GM18526 (cell line): ENCODE measurements around the gene HINT2.

Experiments
- POLR2A ChIP-seq: IDR thresholded peaks from 3 replicates; pipeline ENCODE4 v1.6.1; 2011; ENCODE audit not compliant: insufficient read length; ENCODE audit errors: extremely low read depth

HINT2 gene

GRCh38 chr9:35814841-35815543, at the start of gene HINT2:
Gene HINT2, minus strand, starts transcription at chr9:35815042. Its CDS starts 63 bp downstream, at chr9:35814979.
- peak; percentile 91 for TF ChIP-seq POLR2A

DNA sequence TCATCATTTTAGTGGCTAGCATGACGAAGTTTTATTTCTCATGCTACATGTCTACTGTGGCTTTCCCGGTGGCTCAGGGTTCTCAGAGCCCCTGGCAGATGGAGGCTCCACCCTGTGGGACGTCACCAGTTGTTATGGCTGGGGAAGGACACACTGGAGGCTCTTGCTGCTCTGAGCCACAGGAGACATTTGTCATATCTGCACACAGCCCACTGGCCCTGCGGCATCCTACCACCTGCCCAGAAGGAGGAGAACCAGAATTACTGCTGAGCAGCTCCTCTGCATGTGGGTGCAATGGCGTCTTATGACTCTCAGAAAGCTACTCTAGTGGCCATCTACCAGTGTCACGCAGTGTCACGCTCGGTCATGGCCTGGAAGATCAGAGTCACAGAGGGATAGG, 48.7 kb upstream of the HINT2 start:
- TF ChIP-seq POLR2A, result no peak

- no peak for TF ChIP-seq POLR2A
These were observed 47.5 kb upstream of the HINT2 start for GRCh38 chr9:35862328-35862727.

DNA sequence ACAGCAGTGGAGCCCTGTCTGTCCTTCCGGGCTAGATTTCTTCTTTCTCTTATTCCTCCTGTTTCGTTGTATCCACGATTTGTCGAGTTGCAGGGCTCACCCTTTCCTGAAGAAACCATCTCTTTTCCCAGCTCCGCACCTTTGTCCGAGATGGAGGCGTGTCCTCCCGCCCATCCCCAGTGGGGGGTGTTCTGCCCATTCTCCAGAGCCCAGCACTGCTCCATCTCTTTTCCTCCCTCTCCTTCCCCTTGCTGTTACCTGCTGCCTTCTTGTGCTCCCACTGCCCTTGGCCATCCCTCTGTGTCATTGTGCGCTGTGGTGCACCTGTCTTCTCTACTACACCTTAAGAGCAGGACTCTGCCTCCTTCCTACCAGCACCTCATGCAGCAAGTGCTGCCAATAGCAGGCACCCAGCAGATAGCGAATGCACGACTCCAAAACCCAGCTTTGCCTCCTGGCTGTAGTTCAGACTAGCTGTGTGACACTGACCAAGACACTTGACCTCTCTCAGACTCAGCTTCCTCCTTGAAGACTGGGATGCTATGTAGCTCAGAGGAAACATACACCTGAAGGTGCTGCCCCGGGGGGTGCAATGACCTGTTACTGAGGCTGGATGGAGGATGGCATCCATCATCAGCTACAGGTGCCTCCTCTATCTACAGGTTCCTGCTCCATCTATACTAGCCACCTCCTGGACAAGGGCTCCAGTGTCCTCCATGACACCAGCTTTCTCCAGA, 46.5 kb upstream of the HINT2 start:
- TF ChIP-seq POLR2A, result no peak

DNA sequence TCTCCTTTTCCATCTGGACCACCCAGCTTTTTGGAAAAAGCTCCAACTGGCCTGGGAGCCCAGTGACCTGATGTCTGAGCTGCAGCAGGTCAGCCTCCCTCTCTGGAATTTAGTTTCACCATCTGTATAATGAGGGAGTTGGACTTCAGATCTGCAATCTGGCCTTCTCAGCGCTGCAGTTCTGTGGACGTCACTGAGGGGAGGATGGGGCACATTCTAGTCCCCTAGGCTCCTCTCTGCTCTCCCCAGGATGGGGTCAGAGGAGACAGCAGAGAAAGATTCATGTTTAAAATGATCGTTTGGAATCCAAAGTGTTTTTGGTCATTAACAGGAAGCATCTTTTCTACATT, 45.1 kb upstream of the HINT2 start:
- TF ChIP-seq POLR2A, result no peak

GRCh38 chr9:35859310-35859989, 44.6 kb upstream of the HINT2 start:
- no peak for TF ChIP-seq POLR2A

DNA sequence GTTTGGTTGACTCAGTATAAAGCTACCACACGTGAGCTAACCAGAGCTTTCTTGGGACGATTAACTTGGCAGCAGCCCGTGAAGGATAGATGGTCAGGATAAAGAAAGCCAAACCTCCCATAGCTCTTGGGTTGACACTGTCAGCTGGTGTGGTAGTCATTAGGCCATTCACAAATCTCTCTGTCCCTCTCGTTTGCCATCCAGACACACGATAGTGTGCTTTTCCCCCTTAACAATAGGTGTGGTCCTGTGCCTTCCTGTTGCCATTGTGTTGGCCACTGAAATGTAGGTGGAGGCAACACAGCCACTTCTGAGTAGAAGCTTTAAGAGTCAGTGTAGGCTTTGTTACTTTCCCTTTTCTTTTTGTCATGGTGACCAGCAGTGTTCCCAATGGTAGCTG, 43.6 kb upstream of the HINT2 start:
- TF ChIP-seq POLR2A, result no peak

DNA sequence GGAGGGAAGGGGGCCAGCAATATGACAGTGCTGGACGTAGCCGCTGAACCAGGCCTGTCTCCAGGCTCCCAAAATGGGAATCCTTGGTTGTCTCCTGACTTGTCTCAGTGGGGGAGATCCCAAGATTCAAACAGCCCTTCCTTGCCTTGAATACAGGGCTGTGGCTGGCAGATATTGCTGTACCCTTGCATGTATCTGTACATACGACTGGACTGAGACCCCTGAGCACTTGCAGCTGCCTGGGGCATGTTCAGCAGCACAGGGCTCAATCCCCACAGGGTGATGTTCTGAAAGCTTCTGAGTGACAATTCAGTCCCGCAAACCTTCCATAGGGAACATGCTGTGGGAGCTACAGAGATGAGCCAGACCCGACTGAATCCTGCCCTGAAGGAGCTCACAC, 42.0 kb upstream of the HINT2 start:
- no peak for TF ChIP-seq POLR2A

DNA sequence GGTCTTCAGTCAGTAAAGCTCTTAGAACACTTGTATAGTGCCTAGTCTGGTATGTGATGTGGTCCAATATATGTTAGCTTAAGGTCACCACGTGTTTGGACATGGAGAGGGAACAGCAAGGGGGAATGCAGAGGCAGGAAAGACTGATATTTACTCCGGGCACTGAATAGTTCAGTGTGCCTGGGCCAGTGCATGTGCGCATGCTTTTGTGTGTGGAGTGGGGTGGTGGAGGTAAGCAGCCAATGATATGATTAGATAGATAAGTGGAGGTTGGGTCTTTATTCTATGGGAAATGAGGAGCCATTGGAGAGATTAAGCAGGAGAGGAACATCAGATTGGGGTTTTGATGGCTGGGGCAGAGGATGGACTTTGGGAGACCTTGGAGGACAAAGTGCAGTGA, 41.4 kb upstream of the HINT2 start:
- no peak for TF ChIP-seq POLR2A

- no peak for TF ChIP-seq POLR2A
These were observed 39.4 kb upstream of the HINT2 start for GRCh38 chr9:35854091-35854762.

DNA sequence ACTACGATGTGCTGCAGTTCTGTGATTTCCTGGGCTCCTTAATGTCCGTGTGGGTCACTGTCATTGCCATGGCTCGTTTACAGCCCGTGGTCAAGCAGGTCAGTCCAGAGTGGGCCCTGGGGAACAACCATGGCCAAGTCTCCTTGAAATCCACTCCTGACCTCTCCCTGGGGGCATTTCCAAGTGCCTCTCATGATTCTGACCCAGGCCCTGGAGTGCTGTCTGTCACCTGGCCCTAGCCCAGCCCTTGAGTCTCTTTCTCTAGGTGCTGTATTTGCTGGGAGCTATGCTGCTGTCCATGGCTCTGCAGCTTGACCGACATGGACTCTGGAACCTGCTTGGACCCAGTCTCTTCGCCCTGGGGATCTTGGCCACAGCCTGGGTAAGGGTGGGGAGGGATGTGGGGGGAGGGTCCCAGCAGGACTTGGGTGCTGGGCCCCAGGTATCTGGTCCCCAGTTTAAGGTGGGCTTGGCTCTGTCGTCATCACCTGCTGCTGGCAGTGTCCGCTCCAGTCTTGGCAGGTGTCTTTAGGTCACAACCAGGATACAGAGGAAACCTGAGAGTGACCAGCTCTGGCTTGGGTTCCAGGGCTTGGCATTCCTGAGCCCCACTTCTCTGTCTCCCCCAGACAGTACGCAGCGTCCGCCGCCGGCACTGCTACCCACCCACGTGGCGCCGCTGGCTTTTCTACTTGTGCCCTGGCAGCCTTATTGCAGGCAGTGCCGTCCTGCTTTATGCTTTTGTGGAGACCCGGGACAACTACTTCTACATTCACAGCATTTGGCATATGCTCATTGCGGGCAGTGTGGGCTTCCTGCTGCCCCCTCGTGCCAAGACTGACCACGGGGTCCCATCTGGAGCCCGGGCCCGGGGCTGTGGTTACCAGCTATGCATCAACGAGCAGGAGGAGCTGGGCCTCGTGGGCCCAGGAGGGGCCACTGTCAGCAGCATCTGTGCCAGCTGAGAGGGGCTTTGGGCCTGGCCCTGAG, 38.3 kb upstream of the HINT2 start:
- no peak for TF ChIP-seq POLR2A

DNA sequence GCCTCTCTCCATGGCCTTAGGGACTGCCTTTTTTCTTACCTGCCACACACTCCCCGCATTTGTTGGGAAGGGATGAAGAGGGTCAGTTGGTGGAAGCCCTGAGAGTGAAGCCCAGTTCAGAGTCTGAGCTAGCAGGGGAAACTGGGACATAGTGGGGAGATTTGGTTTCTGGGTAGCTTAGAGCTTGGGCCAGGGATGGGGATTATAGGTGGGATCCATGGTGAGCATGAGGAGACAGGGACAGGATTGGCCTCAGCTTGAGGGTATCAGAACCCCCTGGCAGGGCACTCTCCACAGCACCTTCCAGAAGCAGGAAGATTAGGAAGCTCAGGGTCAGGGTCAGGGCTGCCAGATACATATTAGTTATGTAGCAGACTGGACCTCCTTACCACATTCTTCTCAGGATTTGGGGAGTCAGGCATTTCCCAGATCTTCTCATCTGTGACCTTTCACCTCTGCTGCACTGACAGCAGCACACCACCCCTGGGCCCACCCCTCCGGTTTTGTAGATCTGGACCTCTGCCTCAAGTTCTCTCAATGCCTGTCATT, 37.5 kb upstream of the HINT2 start:
- TF ChIP-seq POLR2A, result no peak

- TF ChIP-seq POLR2A, result peak; percentile 21
These were observed 33.1 kb upstream of the HINT2 start for GRCh38 chr9:35847792-35848572.
